GM21717 (cell line): ENCODE results near the gene HMGN3.
"Not testable (repeated sequence)": the region's sequence is repeated elsewhere in the genome, so short reads cannot be mapped to it uniquely, and the experiment has no call there.

Experiments used
- ATAC-seq: cut with Tn5 transposase; IDR thresholded peaks from one replicate; pipeline ENCODE4 v1.9.1; 2021; ENCODE audit warnings: mild to moderate bottlenecking, moderate library complexity; ENCODE audit not compliant: unreplicated experiment

HMGN3 gene

GRCh38 chr6:79234150-79235022 is at the start of gene HMGN3:
HMGN3 (minus strand) TSS chr6:79234682.
- ATAC-seq: peak; percentile 97

GRCh38 chr6:79280756-79281155 is 46.3 kb upstream of the HMGN3 start:
- no peak for ATAC-seq

GRCh38 chr6:79277109-79277508 is 42.6 kb upstream of the HMGN3 start:
- ATAC-seq: no peak

DNA sequence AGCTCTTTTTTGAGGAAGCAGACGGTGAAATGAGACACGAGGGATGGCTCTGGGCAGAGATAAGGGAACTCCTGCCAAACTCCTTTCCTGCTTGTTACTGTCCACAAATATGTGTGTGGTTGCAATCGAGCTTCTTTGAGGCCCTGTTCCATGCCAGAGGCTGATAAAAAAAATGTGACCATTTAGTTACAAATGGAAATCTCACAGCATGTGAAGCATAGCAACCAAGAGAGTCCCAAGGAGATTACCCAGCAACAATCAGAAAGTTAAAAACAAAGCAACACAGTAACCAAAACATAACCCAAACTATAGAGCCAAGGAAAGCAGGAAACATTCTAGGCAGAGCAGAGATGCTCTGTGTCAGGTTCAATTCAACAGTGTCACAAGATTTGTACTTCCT is 35.4 kb upstream of the HMGN3 start:
- no peak for ATAC-seq

GRCh38 chr6:79267128-79267527 is 32.6 kb upstream of the HMGN3 start:
- no peak for ATAC-seq

DNA sequence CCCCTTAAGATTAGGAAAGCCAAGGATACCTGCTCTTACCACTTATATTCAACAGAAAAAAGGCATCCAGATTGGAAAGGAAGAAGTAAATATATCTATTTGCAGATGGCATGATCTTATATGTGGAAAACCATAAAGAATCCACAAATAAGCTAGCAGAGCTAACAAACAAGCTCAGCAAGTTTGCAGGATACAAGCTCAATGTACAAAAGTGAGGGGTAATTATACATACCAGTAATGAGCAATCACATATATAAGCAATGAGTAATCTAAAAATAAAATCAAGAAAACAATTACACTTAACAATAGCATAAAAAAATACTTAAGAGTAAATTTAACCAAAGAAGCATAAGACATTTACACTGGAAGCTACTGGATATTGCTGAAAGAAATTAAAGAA is 31.6 kb upstream of the HMGN3 start:
- no peak for ATAC-seq

DNA sequence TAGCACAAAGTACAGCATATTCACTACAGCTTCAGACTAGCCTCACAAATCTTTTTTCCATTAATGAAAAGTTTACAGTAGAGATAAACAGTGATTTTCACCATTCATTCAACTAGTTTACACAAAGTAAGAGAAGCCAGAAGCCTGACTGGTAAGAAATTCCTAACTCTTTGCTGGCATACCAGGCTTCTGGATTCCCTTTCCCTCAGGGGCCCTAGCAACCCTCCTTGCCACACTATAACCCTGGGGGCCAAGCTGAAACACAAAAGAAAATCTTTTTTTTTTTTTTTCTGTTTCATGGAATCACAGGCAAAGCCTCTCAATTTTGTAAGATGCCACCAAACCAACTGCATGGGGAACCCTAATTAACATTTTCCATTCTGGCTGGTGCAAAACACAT is 28.9 kb upstream of the HMGN3 start:
- no peak for ATAC-seq

DNA sequence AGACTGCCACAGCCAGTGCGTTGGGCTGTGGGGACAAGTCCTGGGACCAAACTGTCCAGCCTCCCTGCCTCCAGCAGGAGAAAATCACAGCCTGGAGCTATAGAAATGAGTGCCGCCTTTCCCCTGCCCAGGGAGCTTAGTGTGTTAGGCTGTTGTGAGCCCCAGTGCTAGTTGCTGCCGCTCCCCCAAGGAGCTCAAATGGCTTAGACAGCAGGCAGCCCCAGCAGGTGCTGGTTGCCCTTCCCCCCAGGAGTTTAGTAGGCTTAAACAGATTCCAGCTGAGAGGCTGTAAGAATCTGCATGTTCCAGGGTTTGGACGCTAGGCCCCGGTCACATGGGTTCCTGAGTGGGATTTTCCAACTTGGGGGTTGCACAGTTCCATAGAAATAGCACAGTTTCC is 27.2 kb upstream of the HMGN3 start:
- ATAC-seq: no peak

DNA sequence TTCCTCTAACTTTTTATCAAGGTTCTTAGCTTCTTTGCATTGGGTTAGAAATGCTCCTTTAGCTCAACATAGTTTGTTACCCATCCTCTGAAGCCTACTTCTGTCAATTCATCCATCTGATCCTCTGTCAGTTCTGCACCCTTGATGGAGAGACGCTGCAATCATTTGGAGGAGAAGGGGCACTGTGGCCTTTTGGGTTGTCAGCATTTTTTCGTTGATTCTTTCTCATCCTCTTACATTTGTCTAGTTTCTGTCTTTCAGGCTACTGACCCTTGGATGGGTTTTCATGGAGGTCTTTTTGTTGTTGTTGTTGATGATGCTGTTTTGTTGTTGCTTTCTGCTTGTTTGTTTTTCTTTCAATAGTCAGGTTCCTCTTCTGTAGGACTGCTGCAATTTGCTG is 26.3 kb upstream of the HMGN3 start:
- ATAC-seq: no peak

DNA sequence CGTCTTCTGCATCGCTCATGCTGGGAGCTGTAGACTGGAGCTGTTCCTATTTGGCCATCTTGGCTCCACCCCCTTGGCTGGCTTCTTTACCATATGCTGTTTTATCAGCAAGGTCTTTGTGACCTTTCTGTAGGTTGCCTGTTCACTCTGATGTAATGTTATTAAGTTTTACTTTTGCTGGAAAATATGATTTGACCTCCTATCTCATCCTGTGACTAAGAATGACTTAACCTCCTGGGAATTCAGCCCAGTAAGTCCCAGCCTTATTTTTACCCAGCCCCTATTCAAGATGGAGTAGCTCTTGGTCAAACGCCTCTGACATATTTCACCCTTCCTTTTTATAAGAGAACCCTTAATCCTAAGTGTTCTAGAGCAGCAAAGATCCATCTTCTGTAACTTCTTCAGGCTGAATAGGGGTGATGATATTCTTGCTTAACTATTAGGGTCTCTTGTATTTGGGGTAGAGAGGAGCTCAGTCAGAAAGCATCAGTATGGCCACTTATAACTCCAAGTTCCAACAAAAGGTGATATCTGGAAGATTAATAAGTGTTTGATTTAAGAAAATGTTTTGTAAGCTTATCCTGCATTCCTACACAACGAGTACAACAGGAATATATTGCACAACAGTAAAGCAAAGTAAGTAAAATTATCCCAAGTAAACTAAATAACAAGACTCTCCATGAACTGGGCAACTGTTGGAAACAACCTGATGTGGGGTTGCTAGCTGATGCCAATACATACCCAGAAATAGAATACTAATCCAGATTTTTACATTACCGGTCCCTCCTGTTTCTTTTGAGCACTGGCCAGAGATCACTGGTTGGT is 23.1 kb upstream of the HMGN3 start:
- ATAC-seq: no peak

DNA sequence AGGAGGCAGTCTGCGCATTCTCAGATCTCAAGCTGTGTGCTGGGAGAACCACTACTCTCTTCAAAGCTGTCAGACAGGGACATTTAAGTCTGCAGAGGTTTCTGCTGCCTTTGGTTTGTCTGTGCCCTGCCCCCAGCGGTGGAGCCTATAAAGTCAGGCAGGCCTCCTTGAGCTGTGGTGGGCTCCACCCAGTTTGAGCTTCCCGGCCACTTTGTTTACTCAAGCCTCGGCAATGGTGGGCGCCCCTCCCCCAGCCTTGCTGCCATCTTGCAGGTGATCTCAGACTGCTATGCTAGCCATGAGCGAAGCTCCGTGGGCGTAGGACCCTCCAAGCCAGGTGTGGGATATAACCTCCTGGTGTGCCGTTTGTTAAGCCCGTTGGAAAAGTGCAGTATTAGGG is 22.3 kb upstream of the HMGN3 start:
- not testable (repeated sequence) for ATAC-seq

DNA sequence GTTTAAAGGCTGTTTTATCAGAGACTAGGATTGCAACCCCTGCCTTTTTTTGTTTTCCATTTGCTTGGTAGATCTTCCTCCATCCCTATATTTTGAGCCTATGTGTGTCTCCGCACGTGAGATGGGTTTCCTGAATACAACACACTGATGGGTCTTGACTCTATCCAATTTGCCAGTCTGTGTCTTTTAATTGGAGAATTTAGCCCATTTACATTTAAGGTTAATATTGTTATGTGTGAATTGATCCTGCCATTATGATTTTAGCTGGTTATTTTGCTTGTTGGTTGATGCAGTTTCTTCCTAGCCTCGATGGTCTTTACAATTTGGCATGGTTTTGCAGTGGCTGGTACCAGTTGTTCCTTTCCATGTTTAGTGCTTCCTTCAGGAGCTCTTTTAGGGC is 20.6 kb upstream of the HMGN3 start:
- ATAC-seq: not testable (repeated sequence)

DNA sequence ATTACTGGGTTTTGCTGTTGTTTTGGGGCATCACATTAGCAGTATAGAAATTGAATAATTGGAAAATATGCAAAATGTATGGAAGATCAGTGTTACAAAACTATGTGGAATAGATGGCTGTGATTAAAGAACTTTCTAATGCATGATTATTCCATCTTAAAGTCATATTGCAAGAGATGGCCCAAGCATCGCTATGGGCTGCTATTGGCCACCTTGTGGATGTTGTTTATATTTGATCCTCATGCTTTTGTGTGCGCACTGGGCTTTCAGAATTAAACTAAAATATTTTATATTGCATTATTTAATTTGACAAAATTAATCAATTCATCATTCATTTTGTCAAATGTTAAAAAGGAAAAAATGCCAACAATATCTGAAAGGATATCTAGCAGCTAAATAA is 16.1 kb upstream of the HMGN3 start:
- no peak for ATAC-seq

GRCh38 chr6:79250107-79250514 is 15.6 kb upstream of the HMGN3 start:
- peak; percentile 74 for ATAC-seq

- no peak for ATAC-seq
These were observed 14.7 kb upstream of the HMGN3 start for GRCh38 chr6:79249136-79249535.

DNA sequence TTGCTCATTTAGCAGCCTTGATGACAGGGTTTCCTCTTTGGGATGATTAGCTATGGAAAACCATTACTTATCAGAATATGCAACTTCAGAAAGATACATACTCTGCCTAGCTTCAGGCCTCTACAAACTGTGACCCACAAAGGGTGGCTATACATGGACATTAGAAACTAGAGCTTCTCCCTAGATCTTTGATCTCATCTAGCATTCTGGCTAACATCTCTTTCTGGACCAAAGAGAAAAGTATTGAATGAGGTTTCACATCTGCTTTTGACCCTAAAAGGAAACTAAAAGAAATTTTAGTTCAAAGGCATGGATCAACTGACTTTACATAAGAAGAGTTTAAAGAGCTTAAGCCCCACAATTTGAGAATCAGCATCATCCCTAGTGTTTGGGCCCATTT is 12.4 kb upstream of the HMGN3 start:
- peak; percentile 86 for ATAC-seq

DNA sequence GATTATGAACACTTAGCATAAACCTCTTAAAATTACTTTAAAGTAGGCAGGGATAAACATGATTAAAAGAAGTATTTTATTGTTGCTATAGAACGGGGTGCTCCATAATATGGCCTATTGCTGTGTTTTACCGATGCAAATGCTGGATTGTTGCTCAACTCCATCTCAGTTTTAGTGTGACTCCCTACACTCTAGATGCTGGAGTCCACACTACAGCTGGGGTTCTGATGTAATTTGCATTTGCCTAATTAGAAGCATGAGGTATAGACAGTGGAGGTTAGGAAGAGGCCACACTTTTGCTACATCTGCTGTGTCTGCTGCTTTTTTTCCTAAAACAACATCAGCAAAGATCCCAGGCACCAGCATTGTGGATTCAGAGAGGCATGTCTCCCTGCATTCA is 6.7 kb upstream of the HMGN3 start:
- no peak for ATAC-seq

GRCh38 chr6:79240509-79240908 is 6.0 kb upstream of the HMGN3 start:
- no peak for ATAC-seq

DNA sequence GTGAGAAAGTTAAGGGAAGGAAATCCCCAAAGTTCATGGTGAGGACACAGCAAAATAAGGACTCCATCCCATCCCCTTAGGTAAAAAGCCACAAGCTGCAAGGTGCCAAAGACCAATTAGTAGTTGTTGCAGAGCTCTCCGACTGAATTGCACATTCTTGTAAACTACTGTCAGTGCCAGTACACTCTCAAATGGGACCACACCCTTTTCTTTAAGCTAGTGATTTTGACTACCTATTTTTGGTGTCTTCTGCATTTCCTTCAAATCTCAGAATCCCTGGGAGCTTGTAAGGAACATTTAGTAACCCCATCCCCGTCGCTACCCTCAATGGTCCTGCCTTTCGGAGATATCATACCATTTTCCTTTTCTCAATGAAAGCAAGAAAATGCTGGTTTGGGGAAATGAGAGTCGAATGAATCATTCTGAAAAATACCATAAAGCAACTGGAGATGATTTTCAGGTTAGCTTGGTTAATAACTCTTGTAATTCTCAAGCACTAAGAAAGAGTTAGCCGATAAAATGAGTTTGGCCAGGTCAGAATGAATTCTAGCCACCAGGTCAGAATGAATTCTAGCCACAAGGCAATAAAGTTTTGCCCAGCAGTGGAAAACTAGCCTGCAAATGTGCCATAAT is 5.2 kb upstream of the HMGN3 start:
- ATAC-seq: peak; percentile 64

DNA sequence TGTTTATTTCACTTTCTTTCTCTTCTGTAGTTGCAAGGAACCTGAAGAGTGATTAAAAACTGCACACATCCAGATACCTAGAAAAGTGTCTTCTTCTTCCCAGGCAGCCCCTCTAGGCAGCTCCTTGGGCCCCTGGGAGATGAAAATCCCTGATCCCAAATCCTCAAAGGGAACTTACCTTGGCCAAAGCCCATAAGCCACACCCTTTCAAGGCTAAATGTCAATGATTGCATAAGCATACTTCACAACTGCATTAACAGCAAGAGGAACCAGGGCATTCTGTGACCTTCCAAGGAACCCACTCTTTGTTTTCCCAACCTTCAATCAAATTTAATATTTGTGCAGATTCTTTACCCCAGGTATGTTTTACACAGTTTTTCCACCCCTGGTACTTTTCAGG is 4.4 kb upstream of the HMGN3 start:
- no peak for ATAC-seq

- no peak for ATAC-seq
These were observed 2.2 kb upstream of the HMGN3 start for GRCh38 chr6:79236711-79237110.
